HFF-Myc (cell line): Measurements from ENCODE around the gene CABLES1.

ENCODE experiments used
- DNase-seq: peaks from one replicate; pipeline ENCODE4 v3.0.0-alpha.2; 2011; ENCODE audit warnings: low read depth; ENCODE audit errors: extremely low read depth
- H3K4me3 ChIP-seq: replicated peaks from 2 replicates; pipeline ENCODE4 v1.5.1; 2011; ENCODE audit warnings: low read depth, mild to moderate bottlenecking, control low read depth, low read length
- TF ChIP-seq, protein P1 (sequence below): IDR thresholded peaks from 2 replicates; pipeline ENCODE4 v1.5.1; 2012; ENCODE audit warnings: mild to moderate bottlenecking, low read depth, low read length, control low read depth; ENCODE audit errors: missing control alignments

Gene CABLES1

DNA sequence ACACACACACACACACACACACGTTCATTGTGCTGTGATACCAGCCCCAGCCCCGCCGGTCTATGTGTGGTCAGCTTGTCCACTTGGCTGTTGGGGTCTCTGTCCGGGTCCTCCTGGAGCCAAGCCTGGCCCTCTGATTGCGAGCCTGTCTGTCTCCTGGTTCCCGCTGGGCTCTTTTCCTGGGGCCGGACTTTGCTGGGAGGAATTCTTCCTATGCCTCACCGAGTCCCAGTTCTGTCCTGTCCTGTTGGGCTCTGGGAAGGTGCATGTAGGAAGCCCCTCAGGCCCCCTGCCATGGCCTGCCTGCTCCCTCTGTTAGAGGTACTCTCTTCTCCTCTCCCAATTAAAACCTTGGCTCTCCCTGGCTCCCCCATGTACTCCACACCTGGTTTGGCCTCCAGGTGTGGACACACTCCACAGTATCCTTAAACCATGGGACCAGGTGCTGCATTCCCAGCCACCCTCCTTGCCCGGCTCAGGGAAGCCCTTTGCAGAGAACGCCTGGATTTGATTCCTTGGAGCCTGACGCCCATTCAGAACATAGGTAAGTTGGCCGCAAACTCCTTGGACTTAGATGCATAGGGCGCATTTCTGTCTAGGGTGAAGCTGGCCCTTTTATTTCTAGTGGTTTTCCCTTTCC lies 42.3 kb downstream of the CABLES1 start:
- TF ChIP-seq, protein P1, sequence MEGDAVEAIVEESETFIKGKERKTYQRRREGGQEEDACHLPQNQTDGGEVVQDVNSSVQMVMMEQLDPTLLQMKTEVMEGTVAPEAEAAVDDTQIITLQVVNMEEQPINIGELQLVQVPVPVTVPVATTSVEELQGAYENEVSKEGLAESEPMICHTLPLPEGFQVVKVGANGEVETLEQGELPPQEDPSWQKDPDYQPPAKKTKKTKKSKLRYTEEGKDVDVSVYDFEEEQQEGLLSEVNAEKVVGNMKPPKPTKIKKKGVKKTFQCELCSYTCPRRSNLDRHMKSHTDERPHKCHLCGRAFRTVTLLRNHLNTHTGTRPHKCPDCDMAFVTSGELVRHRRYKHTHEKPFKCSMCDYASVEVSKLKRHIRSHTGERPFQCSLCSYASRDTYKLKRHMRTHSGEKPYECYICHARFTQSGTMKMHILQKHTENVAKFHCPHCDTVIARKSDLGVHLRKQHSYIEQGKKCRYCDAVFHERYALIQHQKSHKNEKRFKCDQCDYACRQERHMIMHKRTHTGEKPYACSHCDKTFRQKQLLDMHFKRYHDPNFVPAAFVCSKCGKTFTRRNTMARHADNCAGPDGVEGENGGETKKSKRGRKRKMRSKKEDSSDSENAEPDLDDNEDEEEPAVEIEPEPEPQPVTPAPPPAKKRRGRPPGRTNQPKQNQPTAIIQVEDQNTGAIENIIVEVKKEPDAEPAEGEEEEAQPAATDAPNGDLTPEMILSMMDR, result no peak
- no peak overlapping the region for H3K4me3 ChIP-seq
- DNase-seq, result no peak

DNA sequence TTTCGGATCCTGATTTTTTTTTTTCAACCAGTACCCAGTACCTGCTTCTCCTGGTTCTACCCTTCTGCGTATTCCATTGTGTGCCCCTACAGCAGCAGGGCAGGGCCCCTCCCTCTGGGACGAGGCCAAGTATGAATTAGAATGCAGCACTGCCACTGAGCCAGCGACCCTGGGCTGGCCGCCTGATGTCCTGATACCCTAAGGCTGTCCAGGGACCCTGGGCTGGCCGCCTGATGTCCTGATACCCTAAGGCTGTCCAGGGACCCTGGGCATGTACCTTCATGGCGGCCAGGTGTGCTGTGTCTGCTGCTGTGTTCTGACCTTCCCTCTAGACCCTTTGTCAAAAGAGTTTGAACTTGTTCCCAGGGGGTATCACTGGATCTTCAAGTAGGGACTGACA lies 42.9 kb downstream of the CABLES1 start:
- TF ChIP-seq, protein P1, result no peak
- no peak for DNase-seq
- H3K4me3 ChIP-seq, result no peak overlapping the region

DNA sequence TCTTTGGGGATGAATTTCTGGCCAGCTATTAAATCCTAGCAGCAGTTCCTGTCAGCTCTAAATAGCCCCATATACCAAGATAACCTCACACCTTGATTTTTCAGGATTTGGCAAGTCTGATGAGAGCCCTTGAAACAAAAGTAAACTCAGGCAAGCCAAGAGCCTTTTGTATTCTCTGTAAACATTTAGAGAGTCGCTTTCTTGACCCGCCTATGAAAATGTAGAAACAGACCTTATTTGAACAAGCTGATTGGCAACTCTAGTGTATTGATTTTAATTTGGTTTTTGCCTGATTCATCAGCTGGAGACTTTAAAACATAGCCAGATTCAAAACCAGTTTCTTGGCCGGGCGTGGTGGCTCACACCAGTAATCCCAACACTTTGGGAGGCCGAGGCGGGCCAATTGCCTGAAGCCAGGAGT lies 43.4 kb downstream of the CABLES1 start:
- no peak overlapping the region for H3K4me3 ChIP-seq
- no peak for DNase-seq
- TF ChIP-seq, protein P1, result no peak

DNA sequence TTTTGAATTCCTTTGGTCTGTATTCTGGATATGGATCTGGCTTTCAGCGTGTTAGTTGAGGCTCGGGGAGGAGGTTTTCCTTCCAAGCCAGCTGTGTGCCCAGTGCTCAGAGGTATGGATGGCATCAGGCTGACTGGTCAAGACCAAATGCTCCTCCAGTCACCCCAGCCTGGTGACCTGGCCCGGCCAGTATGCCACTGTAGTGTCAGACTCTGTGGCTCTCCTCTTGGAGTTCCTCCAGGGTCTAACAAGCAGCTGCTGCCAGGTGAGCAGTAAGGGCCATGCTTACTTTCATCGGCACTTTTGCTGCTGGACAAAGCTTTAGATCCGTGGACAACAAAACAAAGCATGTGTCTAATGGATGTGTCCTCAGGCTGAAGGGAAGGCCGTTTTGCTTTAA lies 44.1 kb downstream of the CABLES1 start:
- no peak overlapping the region for H3K4me3 ChIP-seq
- TF ChIP-seq, protein P1, result no peak
- DNase-seq, result no peak

DNA sequence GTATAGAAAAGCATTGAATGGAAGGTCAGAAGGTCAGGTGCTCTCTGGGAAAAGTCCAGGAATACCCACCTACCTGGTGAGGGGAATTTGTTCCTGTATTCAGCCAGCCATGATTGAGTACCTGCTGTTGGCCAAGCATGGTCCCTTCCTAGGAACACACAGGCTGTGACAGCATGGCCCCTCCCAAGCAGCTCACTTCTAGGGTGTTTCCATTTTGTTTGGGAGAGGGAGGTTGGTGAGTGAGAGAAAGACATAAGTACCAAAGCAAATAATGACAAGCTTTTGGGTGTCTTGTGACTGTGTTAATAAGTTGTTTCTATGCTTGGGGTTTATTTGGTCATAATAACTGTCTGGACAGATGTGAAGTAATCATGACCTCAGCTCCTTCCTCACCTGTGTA lies 46.3 kb downstream of the CABLES1 start:
- no peak for DNase-seq
- H3K4me3 ChIP-seq, result no peak overlapping the region
- TF ChIP-seq, protein P1, result no peak

DNA sequence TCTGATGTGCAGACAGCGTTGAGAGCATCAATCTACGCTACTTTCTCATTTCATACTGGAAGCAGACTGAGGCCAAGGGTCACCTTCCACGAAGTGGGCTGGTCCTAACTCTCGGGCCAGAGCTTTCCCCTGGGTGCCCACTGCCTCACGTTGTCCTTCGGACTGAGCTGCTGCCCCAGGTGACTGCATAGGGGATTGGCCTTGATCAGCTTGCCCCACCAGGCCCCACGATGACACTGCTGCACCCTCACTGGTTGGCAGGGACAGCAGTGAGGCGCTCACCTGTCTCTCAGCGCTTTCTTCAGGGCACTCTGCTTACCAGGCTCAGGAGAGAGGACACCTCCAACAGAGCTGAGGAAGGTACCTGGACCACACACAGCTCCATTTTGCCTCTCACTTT lies 47.3 kb downstream of the CABLES1 start:
- H3K4me3 ChIP-seq, result no peak overlapping the region
- TF ChIP-seq, protein P1, result no peak
- DNase-seq, result no peak

DNA sequence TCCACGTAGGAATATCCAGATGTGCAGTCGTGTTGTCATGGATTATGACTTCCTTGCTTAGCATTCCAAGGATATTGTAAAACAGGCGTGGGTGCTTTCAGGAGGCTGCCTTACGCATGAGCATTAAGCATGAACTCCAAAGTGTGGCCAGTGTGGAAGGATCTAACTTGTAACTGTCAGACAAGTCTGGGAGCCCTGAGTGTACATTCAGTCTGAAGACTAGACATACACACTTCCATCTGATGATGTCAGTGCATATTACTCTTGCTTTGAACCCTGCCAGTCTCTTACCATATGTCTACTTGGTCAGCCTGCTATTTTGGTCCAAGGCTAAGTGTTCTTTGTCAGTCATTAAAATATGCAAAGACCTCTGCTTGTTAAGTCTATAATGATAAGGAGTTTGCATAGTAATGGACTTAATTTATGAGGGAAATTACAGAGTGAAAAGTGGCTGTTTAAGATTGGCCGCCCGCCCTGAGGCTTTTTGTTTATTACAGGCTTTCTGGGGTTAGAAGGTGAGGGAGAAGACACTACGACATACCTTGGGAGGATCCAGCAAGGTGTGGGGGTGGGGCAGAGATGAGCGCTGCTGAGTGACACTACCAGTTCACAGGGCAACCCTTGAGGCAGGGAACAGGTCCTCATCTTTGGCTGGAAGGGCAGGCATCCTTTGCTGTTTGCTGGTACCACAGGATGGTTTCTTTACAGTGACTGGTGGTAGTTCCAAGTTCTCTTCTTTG lies 48.3 kb downstream of the CABLES1 start:
- TF ChIP-seq, protein P1, result no peak
- H3K4me3 ChIP-seq, result no peak overlapping the region
- peak; percentile 22 for DNase-seq
